ENCODE results near the gene PDE10A. TPM values are rescaled to one million over a fixed set of nuclear protein-coding genes. Genes with fewer than 3 reads are reported as not detected.

The PDE10A gene
- total RNA-seq, 1 experiment from 2014 or later, result 1.6 TPM

GRCh38 chr6:165317723-165318122 lies 345.3 kb downstream of the PDE10A start:
- Histone ChIP-seq H3K36me3 (replicated peaks; ENCODE audit: control insufficient read depth, insufficient read depth, low read length) (no peaks in the 10 kb centered on the region), H3K27me3 (ENCODE audit: control insufficient read depth, insufficient read depth, low read length) (no peaks in the 10 kb centered on the region), H3K4me3 (ENCODE audit: insufficient read depth, low read depth, low read length) (no peak overlapping the region)
- no peak for DNase-seq

DNA sequence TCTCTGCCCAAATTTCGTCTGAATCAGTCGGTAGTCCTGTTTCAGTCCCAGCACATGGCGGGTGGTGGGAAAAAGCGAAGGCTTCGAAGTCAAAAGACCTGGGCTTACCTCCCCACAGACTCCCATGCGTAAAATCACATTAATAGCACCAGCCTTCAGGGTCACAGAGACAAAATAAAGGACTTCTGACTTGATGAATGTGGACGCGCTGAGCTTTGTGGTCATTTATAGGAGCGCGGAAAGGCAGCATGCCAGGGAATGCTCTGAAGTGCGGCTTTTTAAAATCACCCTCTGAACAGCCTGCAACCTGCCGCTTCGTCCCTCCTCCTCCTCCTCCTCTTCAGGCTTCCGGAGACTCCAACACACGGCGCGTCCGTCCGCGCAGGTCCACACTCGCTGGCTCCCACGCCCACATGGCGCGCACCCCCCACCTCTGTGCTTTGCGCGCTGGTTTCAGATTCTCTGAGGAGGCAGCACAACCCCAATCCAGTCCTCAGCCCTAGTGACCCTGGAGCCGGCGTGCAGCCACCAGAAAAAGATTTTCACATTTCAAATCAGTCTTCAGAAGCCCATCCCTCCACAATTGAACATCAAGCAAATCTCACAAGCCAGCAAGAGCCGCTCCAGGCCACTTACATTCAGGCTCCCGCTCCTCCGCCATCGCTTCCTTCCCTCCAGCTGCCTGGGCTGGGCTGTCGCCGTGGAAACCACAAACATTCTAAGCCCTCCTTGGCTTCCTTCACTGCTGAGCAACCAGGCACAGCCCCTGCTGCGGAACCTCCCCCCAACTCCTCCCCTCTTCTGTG lies 353.9 kb downstream of the PDE10A start, which contains the start of gene C6orf118:
Gene C6orf118 (minus strand): TSS at position 680 of the 806 bp plus-strand sequence. CDS start 19 bp downstream, at position 661.
- DNase-seq, result peak; percentile 89
- peaks cover 11% of the 10 kb centered on the region for H3K27me3 ChIP-seq (ENCODE audit: control insufficient read depth, insufficient read depth, low read length)
- no peaks in the 10 kb centered on the region for H3K36me3 ChIP-seq (replicated peaks; ENCODE audit: control insufficient read depth, insufficient read depth, low read length)
- H3K4me3 ChIP-seq (ENCODE audit: insufficient read depth, low read depth, low read length), result peak within 1 kb of the TSS; percentile 38

- peaks cover 11% of the 10 kb centered on the region for H3K27me3 ChIP-seq (ENCODE audit: control insufficient read depth, insufficient read depth, low read length)
- no peak for DNase-seq
- no peak overlapping the region for H3K4me3 ChIP-seq (ENCODE audit: insufficient read depth, low read depth, low read length)
- no peaks in the 10 kb centered on the region for H3K36me3 ChIP-seq (replicated peaks; ENCODE audit: control insufficient read depth, insufficient read depth, low read length)
Measured at GRCh38 chr6:165306955-165307354, 356.1 kb downstream of the PDE10A start.

- no peak for DNase-seq
- Histone ChIP-seq H3K36me3 (replicated peaks; ENCODE audit: control insufficient read depth, insufficient read depth, low read length) (no peaks in the 10 kb centered on the region), H3K4me3 (ENCODE audit: insufficient read depth, low read depth, low read length) (no peak overlapping the region), H3K27me3 (ENCODE audit: control insufficient read depth, insufficient read depth, low read length) (no peaks in the 10 kb centered on the region)
Measured at GRCh38 chr6:165301372-165302246, 361.4 kb downstream of the PDE10A start.

DNA sequence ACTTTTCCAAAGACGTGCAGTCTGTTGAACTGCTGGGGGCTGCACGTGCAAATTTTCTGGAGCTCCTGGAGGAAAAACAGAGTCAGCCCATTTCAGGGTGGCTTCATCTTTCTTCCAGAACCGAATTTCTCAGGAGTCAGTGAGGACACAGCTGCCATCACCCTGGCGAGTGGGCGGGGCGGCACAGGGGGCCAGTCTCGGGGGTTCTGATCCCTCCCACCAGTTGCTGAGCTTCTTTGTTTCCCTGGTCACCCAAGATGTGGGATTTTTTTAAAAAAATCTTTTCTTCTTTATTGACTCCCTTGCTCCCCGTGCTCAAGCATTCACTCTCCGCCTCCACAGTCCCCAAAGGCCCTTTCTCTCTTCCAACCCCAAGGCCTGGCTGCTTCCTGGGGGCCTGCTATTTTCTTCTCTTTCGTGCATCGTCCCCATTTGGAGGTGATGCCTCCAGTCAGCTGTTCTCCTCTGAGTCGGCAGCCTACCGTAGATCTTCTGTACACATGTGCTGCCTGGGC lies 362.6 kb downstream of the PDE10A start:
- Histone ChIP-seq H3K4me3 (ENCODE audit: insufficient read depth, low read depth, low read length) (no peak overlapping the region), H3K36me3 (replicated peaks; ENCODE audit: control insufficient read depth, insufficient read depth, low read length) (no peaks in the 10 kb centered on the region), H3K27me3 (ENCODE audit: control insufficient read depth, insufficient read depth, low read length) (no peaks in the 10 kb centered on the region)
- DNase-seq, result no peak

GRCh38 chr6:165298875-165299274 lies 364.2 kb downstream of the PDE10A start:
- Histone ChIP-seq H3K4me3 (ENCODE audit: insufficient read depth, low read depth, low read length) (no peak overlapping the region), H3K27me3 (ENCODE audit: control insufficient read depth, insufficient read depth, low read length) (no peaks in the 10 kb centered on the region), H3K36me3 (replicated peaks; ENCODE audit: control insufficient read depth, insufficient read depth, low read length) (no peaks in the 10 kb centered on the region)
- no peak for DNase-seq

GRCh38 chr6:165298402-165298801 lies 364.6 kb downstream of the PDE10A start:
- Histone ChIP-seq H3K27me3 (ENCODE audit: control insufficient read depth, insufficient read depth, low read length) (no peaks in the 10 kb centered on the region), H3K4me3 (ENCODE audit: insufficient read depth, low read depth, low read length) (no peak overlapping the region), H3K36me3 (replicated peaks; ENCODE audit: control insufficient read depth, insufficient read depth, low read length) (no peaks in the 10 kb centered on the region)
- DNase-seq, result no peak

DNA sequence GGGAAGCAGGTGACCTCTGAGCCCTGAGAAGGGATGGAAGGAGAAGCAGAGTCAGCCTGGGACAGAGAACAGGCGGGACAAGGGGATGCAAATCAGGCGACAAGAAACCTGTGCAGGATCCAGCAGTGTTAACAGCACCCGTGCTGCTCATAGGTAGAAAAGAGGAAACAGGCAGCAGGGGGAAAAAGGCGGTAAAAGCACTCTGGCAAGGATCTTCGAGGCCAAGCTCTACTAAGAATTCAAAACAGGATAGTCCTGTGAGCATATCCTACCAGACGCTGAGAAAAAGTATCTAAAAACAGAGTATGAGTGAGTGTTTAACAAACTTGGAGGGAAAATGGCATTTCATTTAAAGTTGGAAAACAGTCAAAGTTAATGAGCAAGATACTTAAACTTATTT lies 370.4 kb downstream of the PDE10A start:
- no peak for DNase-seq
- no peaks in the 10 kb centered on the region for H3K36me3 ChIP-seq (replicated peaks; ENCODE audit: control insufficient read depth, insufficient read depth, low read length)
- H3K27me3 ChIP-seq (ENCODE audit: control insufficient read depth, insufficient read depth, low read length), result no peaks in the 10 kb centered on the region
- H3K4me3 ChIP-seq (ENCODE audit: insufficient read depth, low read depth, low read length), result no peak overlapping the region

All from H7 (cell line).